ENCODE measurements around the gene DCAF8L2.

DCAF8L2 gene

DNA sequence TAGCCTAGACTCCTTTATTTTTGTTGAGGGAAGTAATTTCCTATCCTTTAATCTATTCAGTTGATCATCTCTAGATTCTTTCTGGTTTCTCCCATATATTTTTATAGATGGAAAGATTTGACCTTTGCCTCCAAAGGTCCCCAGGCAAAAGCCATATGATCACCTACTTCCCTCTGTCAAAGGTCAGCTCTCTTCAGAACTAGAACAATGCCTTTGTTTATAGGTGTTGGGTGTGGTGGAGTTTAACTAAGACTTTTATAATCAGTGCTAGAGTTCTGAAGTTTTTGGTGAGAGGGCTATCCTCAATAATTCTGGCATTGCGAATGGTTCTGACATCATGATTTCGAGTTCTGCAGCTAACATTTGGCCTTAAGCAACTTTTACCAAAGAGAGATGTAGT, 19.0 kb upstream of the DCAF8L2 start:
- Histone ChIP-seq H3K9ac (ENCODE audit: low read length) (no peak overlapping the region), H3K4me1 (ENCODE audit: control insufficient read depth, low read depth, low read length) (no peaks in the 10 kb centered on the region), H3K18ac (ENCODE audit: low read length) (no peak overlapping the region), H3K79me2 (ENCODE audit: control insufficient read depth, insufficient read depth, low read length) (no peaks in the 10 kb centered on the region), H3K79me1 (ENCODE audit: low read length) (no peaks in the 10 kb centered on the region), H2BK5ac (ENCODE audit: low read length) (no peak overlapping the region), H3K27ac (ENCODE audit: low read depth, low read length) (no peak overlapping the region), H3K27me3 (ENCODE audit: insufficient read depth, low read length, poor library complexity) (no peaks in the 10 kb centered on the region), H3K56ac (ENCODE audit: low read length) (no peak overlapping the region), H4K8ac (ENCODE audit: low read depth, low read length) (no peak overlapping the region), H3K36me3 (ENCODE audit: control insufficient read depth, insufficient read depth, low read length) (no peaks in the 10 kb centered on the region), H3K4ac (ENCODE audit: low read depth, low read length) (no peak overlapping the region), H2BK120ac (ENCODE audit: low read depth, low read length) (no peak overlapping the region), H2BK15ac (replicated peaks; ENCODE audit: low read depth) (no peak overlapping the region), H3K4me2 (ENCODE audit: low read length) (no peak overlapping the region), H2AK5ac (ENCODE audit: low read length) (no peak overlapping the region), H3K4me3 (ENCODE audit: low read length) (no peak overlapping the region), H4K5ac (ENCODE audit: low read length) (no peak overlapping the region), H3K23ac (ENCODE audit: low read length) (no peak overlapping the region)
- DNase-seq: no peak
- WGBS (ENCODE audit: extremely low coverage, insufficient coverage, low lambda C conversion rate): no CpG with 5 or more reads among the region's 2 CpGs

DNA sequence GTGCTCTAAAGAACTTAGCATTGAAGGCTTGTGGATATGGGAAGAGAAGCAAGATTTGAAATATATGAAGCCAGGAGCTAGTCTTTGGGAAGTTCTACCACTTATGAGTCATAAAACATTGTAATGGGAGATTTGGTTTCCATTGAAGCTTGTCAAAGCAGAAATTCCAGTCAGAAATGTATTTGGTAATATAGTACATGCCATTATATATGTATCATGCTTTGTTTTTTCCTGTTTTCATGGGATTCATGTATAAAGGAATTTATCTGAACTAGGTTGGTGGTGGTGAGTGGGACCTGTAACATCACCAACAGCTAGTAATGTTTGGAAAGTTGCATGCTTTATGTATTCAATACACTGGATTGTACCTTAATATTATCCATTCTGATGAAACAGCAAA, 14.6 kb upstream of the DCAF8L2 start:
- no peaks in the 10 kb centered on the region for H3K27me3 ChIP-seq (ENCODE audit: insufficient read depth, low read length, poor library complexity)
- no peak overlapping the region for H4K8ac ChIP-seq (ENCODE audit: low read depth, low read length)
- H2BK15ac ChIP-seq (replicated peaks; ENCODE audit: low read depth): no peak overlapping the region
- no peak overlapping the region for H3K4me3 ChIP-seq (ENCODE audit: low read length)
- H3K9ac ChIP-seq (ENCODE audit: low read length): no peak overlapping the region
- no peaks in the 10 kb centered on the region for H3K4me1 ChIP-seq (ENCODE audit: control insufficient read depth, low read depth, low read length)
- no peak overlapping the region for H3K27ac ChIP-seq (ENCODE audit: low read depth, low read length)
- H3K23ac ChIP-seq (ENCODE audit: low read length): no peak overlapping the region
- H2BK5ac ChIP-seq (ENCODE audit: low read length): no peak overlapping the region
- no peak overlapping the region for H2AK5ac ChIP-seq (ENCODE audit: low read length)
- H3K4ac ChIP-seq (ENCODE audit: low read depth, low read length): no peak overlapping the region
- no peak overlapping the region for H3K18ac ChIP-seq (ENCODE audit: low read length)
- DNase-seq: no peak
- H3K79me1 ChIP-seq (ENCODE audit: low read length): no peaks in the 10 kb centered on the region
- no peaks in the 10 kb centered on the region for H3K79me2 ChIP-seq (ENCODE audit: control insufficient read depth, insufficient read depth, low read length)
- H3K4me2 ChIP-seq (ENCODE audit: low read length): no peak overlapping the region
- no peak overlapping the region for H3K56ac ChIP-seq (ENCODE audit: low read length)
- H2BK120ac ChIP-seq (ENCODE audit: low read depth, low read length): no peak overlapping the region
- H4K5ac ChIP-seq (ENCODE audit: low read length): no peak overlapping the region
- H3K36me3 ChIP-seq (ENCODE audit: control insufficient read depth, insufficient read depth, low read length): no peaks in the 10 kb centered on the region

DNA sequence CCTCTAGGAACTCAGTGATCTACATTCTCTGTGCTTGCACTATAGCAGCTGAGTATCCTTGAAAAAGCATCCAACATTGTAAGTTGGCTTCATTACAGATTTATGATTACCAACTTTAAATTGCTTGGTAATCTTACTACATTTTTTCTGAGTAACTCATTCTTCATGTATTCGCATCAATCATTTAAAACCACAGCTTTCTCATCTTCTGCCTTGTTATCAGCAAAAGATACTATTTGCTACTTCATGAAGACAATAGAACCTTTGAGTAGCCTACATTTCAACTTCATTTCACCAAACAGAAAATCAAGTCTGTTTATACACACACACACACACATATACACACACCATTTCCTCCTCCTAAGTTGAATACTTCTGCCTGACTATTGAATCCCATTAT, 6.2 kb upstream of the DCAF8L2 start:
- no peak overlapping the region for H2BK15ac ChIP-seq (replicated peaks; ENCODE audit: low read depth)
- WGBS (ENCODE audit: extremely low coverage, insufficient coverage, low lambda C conversion rate): no CpG with 5 or more reads among the region's 1 CpG

DNA sequence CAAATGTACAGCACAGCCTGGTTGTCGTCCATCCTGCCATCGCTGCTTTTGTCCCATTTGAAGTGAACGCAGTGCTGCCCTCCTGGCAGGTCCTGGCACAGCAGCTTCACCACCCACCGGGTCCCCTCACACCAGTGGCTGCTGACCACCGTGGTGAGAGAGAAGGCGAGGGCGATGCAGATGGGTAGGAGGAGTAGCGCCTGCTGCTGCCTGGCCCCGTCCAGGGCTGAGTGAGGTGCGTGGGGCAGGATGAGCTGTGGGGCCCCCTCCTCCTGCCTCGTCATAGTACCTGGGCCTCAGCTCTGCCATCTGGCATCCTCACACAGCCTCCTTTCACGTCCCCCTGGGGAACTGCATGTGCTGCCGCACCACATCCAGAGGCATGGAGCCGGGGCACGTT, 1.8 kb downstream of the DCAF8L2 start:
- Histone ChIP-seq H3K36me3 (ENCODE audit: control insufficient read depth, insufficient read depth, low read length) (no peaks in the 10 kb centered on the region), H3K4ac (ENCODE audit: low read depth, low read length) (no peak overlapping the region), H2BK5ac (ENCODE audit: low read length) (no peak overlapping the region), H4K8ac (ENCODE audit: low read depth, low read length) (no peak overlapping the region), H3K4me1 (ENCODE audit: control insufficient read depth, low read depth, low read length) (no peaks in the 10 kb centered on the region), H3K79me1 (ENCODE audit: low read length) (no peaks in the 10 kb centered on the region), H2AK5ac (ENCODE audit: low read length) (no peak overlapping the region), H3K4me3 (ENCODE audit: low read length) (no peak overlapping the region), H3K27me3 (ENCODE audit: insufficient read depth, low read length, poor library complexity) (no peaks in the 10 kb centered on the region), H3K79me2 (ENCODE audit: control insufficient read depth, insufficient read depth, low read length) (no peaks in the 10 kb centered on the region), H2BK15ac (replicated peaks; ENCODE audit: low read depth) (no peak overlapping the region), H3K27ac (ENCODE audit: low read depth, low read length) (no peak overlapping the region), H4K5ac (ENCODE audit: low read length) (no peak overlapping the region), H3K4me2 (ENCODE audit: low read length) (no peak overlapping the region), H3K23ac (ENCODE audit: low read length) (no peak overlapping the region), H3K18ac (ENCODE audit: low read length) (no peak overlapping the region), H3K56ac (ENCODE audit: low read length) (no peak overlapping the region), H3K9ac (ENCODE audit: low read length) (no peak overlapping the region), H2BK120ac (ENCODE audit: low read depth, low read length) (no peak overlapping the region)
- no CpG with 5 or more reads among the region's 15 CpGs for WGBS (ENCODE audit: extremely low coverage, insufficient coverage, low lambda C conversion rate)
- no peak for DNase-seq

More for the DNA sequence above, 6.2 kb upstream of the DCAF8L2 start:
- Histone ChIP-seq H3K36me3 (ENCODE audit: control insufficient read depth, insufficient read depth, low read length) (no peaks in the 10 kb centered on the region), H3K56ac (ENCODE audit: low read length) (no peak overlapping the region), H2BK5ac (ENCODE audit: low read length) (no peak overlapping the region), H4K5ac (ENCODE audit: low read length) (no peak overlapping the region), H3K27me3 (ENCODE audit: insufficient read depth, low read length, poor library complexity) (no peaks in the 10 kb centered on the region), H3K4me3 (ENCODE audit: low read length) (no peak overlapping the region), H3K79me2 (ENCODE audit: control insufficient read depth, insufficient read depth, low read length) (no peaks in the 10 kb centered on the region), H3K4ac (ENCODE audit: low read depth, low read length) (no peak overlapping the region), H3K9ac (ENCODE audit: low read length) (no peak overlapping the region), H2AK5ac (ENCODE audit: low read length) (no peak overlapping the region), H3K4me1 (ENCODE audit: control insufficient read depth, low read depth, low read length) (no peaks in the 10 kb centered on the region), H3K27ac (ENCODE audit: low read depth, low read length) (no peak overlapping the region), H4K8ac (ENCODE audit: low read depth, low read length) (no peak overlapping the region), H3K4me2 (ENCODE audit: low read length) (no peak overlapping the region), H3K23ac (ENCODE audit: low read length) (no peak overlapping the region), H3K18ac (ENCODE audit: low read length) (no peak overlapping the region), H3K79me1 (ENCODE audit: low read length) (no peaks in the 10 kb centered on the region), H2BK120ac (ENCODE audit: low read depth, low read length) (no peak overlapping the region)
- no peak for DNase-seq

DNA sequence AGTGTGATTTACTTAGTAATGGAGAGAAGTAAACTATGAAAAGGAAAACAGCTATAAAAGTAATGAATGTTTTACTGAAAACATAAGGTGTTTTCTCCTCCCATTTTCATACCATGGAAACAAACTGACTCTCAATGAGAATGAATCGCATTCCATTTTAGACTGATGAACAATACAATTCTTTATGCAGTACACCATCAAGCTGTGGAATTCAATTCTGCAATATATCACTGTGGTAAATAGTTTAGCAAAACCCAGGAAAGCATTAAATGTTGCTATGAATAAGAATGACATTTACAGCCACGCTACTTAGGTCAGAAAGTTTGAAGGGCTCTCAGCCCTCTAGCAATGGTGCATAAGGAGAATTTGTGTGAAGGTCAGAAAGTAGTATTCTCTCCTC, 7.4 kb downstream of the DCAF8L2 start:
- Histone ChIP-seq H3K9ac (ENCODE audit: low read length) (no peak overlapping the region), H2AK5ac (ENCODE audit: low read length) (no peak overlapping the region), H3K56ac (ENCODE audit: low read length) (no peak overlapping the region), H3K27ac (ENCODE audit: low read depth, low read length) (no peak overlapping the region), H2BK120ac (ENCODE audit: low read depth, low read length) (no peak overlapping the region), H3K18ac (ENCODE audit: low read length) (no peak overlapping the region), H3K79me1 (ENCODE audit: low read length) (no peaks in the 10 kb centered on the region), H3K79me2 (ENCODE audit: control insufficient read depth, insufficient read depth, low read length) (no peaks in the 10 kb centered on the region), H3K27me3 (ENCODE audit: insufficient read depth, low read length, poor library complexity) (no peaks in the 10 kb centered on the region), H2BK15ac (replicated peaks; ENCODE audit: low read depth) (no peak overlapping the region), H4K5ac (ENCODE audit: low read length) (no peak overlapping the region), H3K4ac (ENCODE audit: low read depth, low read length) (no peak overlapping the region), H3K4me1 (ENCODE audit: control insufficient read depth, low read depth, low read length) (no peaks in the 10 kb centered on the region), H3K36me3 (ENCODE audit: control insufficient read depth, insufficient read depth, low read length) (no peaks in the 10 kb centered on the region), H3K23ac (ENCODE audit: low read length) (no peak overlapping the region), H3K4me3 (ENCODE audit: low read length) (no peak overlapping the region), H3K4me2 (ENCODE audit: low read length) (no peak overlapping the region), H2BK5ac (ENCODE audit: low read length) (no peak overlapping the region), H4K8ac (ENCODE audit: low read depth, low read length) (no peak overlapping the region)
- DNase-seq: no peak
- WGBS (ENCODE audit: extremely low coverage, insufficient coverage, low lambda C conversion rate): no CpG with 5 or more reads among the region's 2 CpGs

DNA sequence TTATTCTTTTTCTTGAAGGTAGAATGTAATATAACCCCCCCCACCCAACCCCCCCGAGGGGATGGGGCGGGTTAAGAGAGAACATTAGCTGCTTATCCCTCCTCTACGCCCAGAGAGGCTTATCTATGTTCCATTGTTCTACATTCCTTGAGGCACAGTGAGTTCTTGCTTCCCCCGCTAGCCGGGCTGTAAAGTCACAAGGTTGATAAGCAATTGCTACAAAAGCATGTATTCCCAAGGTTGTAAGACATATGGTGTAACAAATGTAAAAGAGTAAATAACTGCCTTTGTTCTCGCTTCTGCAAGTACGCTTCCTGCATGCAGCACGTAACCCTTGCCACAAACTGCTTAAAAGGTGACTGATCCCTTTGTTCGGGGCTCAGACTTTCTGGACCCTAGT, 8.2 kb downstream of the DCAF8L2 start:
- H3K4me1 ChIP-seq (ENCODE audit: control insufficient read depth, low read depth, low read length): no peaks in the 10 kb centered on the region
- H3K9ac ChIP-seq (ENCODE audit: low read length): no peak overlapping the region
- no peak overlapping the region for H2BK120ac ChIP-seq (ENCODE audit: low read depth, low read length)
- H3K18ac ChIP-seq (ENCODE audit: low read length): no peak overlapping the region
- H3K27ac ChIP-seq (ENCODE audit: low read depth, low read length): no peak overlapping the region
- no peaks in the 10 kb centered on the region for H3K36me3 ChIP-seq (ENCODE audit: control insufficient read depth, insufficient read depth, low read length)
- no peak overlapping the region for H3K56ac ChIP-seq (ENCODE audit: low read length)
- H3K4me3 ChIP-seq (ENCODE audit: low read length): no peak overlapping the region
- no peak overlapping the region for H3K23ac ChIP-seq (ENCODE audit: low read length)
- H4K8ac ChIP-seq (ENCODE audit: low read depth, low read length): no peak overlapping the region
- H3K4ac ChIP-seq (ENCODE audit: low read depth, low read length): no peak overlapping the region
- no peak overlapping the region for H2AK5ac ChIP-seq (ENCODE audit: low read length)
- H3K27me3 ChIP-seq (ENCODE audit: insufficient read depth, low read length, poor library complexity): no peaks in the 10 kb centered on the region
- no peaks in the 10 kb centered on the region for H3K79me2 ChIP-seq (ENCODE audit: control insufficient read depth, insufficient read depth, low read length)
- H3K4me2 ChIP-seq (ENCODE audit: low read length): no peak overlapping the region
- H3K79me1 ChIP-seq (ENCODE audit: low read length): no peaks in the 10 kb centered on the region
- no CpG with 5 or more reads among the region's 9 CpGs for WGBS (ENCODE audit: extremely low coverage, insufficient coverage, low lambda C conversion rate)
- peak; percentile 84 for DNase-seq
- no peak overlapping the region for H2BK5ac ChIP-seq (ENCODE audit: low read length)
- H4K5ac ChIP-seq (ENCODE audit: low read length): no peak overlapping the region
- no peak overlapping the region for H2BK15ac ChIP-seq (replicated peaks; ENCODE audit: low read depth)

All from mesendoderm (in vitro differentiated cells).